Kidney (tissue), 14 donors: Measurements from ENCODE around the gene GTF3C1. TPM values are rescaled to one million over a fixed set of nuclear protein-coding genes. Genes with fewer than 3 reads are reported as not detected.

Experiments
- DNase-seq, 5 donors: peaks; one replicate each; pipeline ENCODE4 v3.0.0-alpha.2; 2013 to 2020
- FAIRE-seq: peaks from 2 replicates; lab custom pipeline; 2012; peaks lifted over from hg19 to GRCh38; lab: Jason Lieb, UNC
- H3K27ac ChIP-seq, 2 donors: one replicate each; pipeline ENCODE4 v1.7.0; 2013; ENCODE audit warnings: low read depth in 2 of 2, low read length in 2 of 2, inconsistent platforms in 1 of 2
- H3K27me3 ChIP-seq: one replicate; pipeline ENCODE4 v1.7.1; 2013; ENCODE audit warnings: low read length, inconsistent platforms; ENCODE audit not compliant: control insufficient read depth, insufficient read depth
- H3K36me3 ChIP-seq, 3 donors: one replicate each; pipeline versions ENCODE4 v1.7.0 to v1.7.1; 2013; ENCODE audit warnings: low read length in 3 of 3, control low read depth in 1 of 3, inconsistent platforms in 1 of 3; ENCODE audit not compliant: insufficient read depth in 3 of 3, control insufficient read depth in 2 of 3
- H3K4me1 ChIP-seq, 3 donors: one replicate each; pipeline versions ENCODE4 v1.7.0 to v1.7.1; 2013; ENCODE audit warnings: low read length in 3 of 3, inconsistent platforms in 1 of 3, low read depth in 1 of 3; ENCODE audit not compliant: control insufficient read depth in 2 of 3, insufficient read depth in 2 of 3
- H3K4me3 ChIP-seq, 3 donors: one replicate each; pipeline versions ENCODE4 v1.7.0 to v1.8.1; 2013; ENCODE audit warnings: low read length in 3 of 3, control low read depth in 1 of 3, inconsistent platforms in 1 of 3
- H3K9ac ChIP-seq, 3 donors: one replicate each; pipeline versions ENCODE4 v1.7.0 to v1.7.1; 2013; ENCODE audit warnings: low read length in 3 of 3, control low read depth in 1 of 3, inconsistent platforms in 1 of 3
- H3K9me3 ChIP-seq, 3 donors: one replicate each; pipeline versions ENCODE4 v1.7.0 to v1.7.1; 2013; ENCODE audit warnings: low read length in 3 of 3, control low read depth in 1 of 3, inconsistent platforms in 1 of 3; ENCODE audit not compliant: control insufficient read depth in 2 of 3, insufficient read depth in 1 of 3
- intact Hi-C: fragments of 100-400 bp; cut with DNase I; formaldehyde crosslinking; loops from one replicate; pipeline ENCODE4 v1.11.1; 2022
- polyA plus RNA-seq: library from polyadenylated mRNA; stranded (reverse); fragments of 350-450 nt; fragmentation: Illumina TruSeq; extraction: RNeasy Lipid Tissue Mini Kit (QIAGEN cat#74804); gene quantifications from one replicate; pipeline ENCODE4 v1.2.3, GENCODE V29; 2014; ENCODE audit warnings: low read depth, low replicate concordance; ENCODE audit not compliant: insufficient read depth
- total RNA-seq: library from RNA; stranded (reverse); fragmentation: NEBNext Ultra II Directional; extraction: Animal tissue kit (Norgen Biotek cat#: 25700); gene quantifications from one replicate; pipeline ENCODE4 v1.2.1, GENCODE V29; 2021
- TF ChIP-seq, protein P1 (sequence below): IDR thresholded peaks from 3 replicates; pipeline ENCODE4 v1.5.1; 2012; ENCODE audit warnings: mild to moderate bottlenecking, moderate library complexity, borderline replicate concordance; ENCODE audit not compliant: insufficient read depth; ENCODE audit errors: extremely low read depth
- donor health status: control.
- donor health status: control.
- donor health status: control.
- donor health status: control.
- donor health status: control.
- donor health status: DM: yes; HTN: yes; CAD: no.
- donor health status: Normal renal cell carcinoma (clear cell type).

Gene GTF3C1
- total and polyA plus RNA-seq, 2 donors from 2014 or later = 59.0 to 81.7 TPM

DNA sequence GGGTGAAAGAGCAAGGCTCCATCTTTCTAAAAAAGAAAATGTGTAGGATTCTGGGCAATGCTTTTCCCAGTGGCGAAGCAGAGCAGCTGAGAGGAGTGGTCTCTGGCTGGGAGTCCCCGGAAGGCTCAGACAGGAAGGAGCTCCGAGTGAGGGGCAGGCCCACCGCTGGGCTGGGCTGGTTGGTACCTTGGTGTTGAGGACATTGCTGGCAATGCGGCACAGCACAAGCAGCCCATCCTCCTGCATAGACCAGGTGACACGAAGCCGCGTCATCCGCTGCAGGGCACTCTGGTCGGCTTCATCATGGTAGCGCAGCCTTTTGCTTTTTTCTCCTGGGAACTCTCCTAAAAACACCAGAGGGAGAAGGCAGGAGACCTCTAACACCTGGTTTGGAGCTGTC is 63.9 kb downstream of the GTF3C1 start:
- FAIRE-seq (no peak), DNase-seq (peak in 1 of 5 donors; percentile 45)
- Histone ChIP-seq H3K9ac (no peak overlapping the region), H3K27me3 (no peaks in the 10 kb centered on the region), H3K9me3 (no peaks in the 10 kb centered on the region), H3K4me1 (peaks cover 0 to 21% (median 19%) of the 10 kb centered on the region in 3 donors), H3K27ac (peak overlapping the region in 1 of 2 donors; percentile 27), H3K4me3 (no peak overlapping the region), H3K36me3 (peaks cover 7 to 74% (median 60%) of the 10 kb centered on the region in 3 donors)
- intact Hi-C loops = no loop called here
- TF ChIP-seq, protein P1, sequence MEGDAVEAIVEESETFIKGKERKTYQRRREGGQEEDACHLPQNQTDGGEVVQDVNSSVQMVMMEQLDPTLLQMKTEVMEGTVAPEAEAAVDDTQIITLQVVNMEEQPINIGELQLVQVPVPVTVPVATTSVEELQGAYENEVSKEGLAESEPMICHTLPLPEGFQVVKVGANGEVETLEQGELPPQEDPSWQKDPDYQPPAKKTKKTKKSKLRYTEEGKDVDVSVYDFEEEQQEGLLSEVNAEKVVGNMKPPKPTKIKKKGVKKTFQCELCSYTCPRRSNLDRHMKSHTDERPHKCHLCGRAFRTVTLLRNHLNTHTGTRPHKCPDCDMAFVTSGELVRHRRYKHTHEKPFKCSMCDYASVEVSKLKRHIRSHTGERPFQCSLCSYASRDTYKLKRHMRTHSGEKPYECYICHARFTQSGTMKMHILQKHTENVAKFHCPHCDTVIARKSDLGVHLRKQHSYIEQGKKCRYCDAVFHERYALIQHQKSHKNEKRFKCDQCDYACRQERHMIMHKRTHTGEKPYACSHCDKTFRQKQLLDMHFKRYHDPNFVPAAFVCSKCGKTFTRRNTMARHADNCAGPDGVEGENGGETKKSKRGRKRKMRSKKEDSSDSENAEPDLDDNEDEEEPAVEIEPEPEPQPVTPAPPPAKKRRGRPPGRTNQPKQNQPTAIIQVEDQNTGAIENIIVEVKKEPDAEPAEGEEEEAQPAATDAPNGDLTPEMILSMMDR = no peak

DNA sequence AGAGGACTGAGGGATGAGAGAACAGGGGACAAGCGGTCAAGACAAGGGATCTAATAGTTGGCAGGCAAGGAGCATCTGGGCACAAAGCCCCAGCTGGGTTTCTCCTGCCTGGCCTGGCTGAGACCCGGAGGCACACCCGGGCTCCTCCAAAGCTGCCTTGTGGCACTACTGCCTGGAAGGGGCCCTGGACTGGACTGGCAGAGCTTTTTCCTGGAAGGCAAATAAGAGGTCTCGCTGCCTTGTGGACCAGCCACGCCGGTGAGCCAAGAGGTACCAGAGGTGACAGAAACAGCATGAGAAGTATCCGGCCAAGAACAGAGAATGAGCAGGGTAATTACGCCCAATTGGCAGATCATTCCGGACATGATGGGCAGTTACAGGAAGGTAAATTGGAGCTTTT is 64.6 kb downstream of the GTF3C1 start:
- peaks cover 7 to 74% (median 67%) of the 10 kb centered on the region in 3 donors for H3K36me3 ChIP-seq
- no peak overlapping the region for H3K27ac ChIP-seq
- no peak overlapping the region for H3K9ac ChIP-seq
- H3K9me3 ChIP-seq = no peaks in the 10 kb centered on the region
- H3K4me1 ChIP-seq = peaks cover 0 to 21% (median 19%) of the 10 kb centered on the region in 3 donors
- intact Hi-C loops = no loop called here
- FAIRE-seq = no peak
- H3K27me3 ChIP-seq = no peaks in the 10 kb centered on the region
- DNase-seq = peak in 1 of 5 donors; percentile 28
- TF ChIP-seq, protein P1 = no peak
- H3K4me3 ChIP-seq = no peak overlapping the region

DNA sequence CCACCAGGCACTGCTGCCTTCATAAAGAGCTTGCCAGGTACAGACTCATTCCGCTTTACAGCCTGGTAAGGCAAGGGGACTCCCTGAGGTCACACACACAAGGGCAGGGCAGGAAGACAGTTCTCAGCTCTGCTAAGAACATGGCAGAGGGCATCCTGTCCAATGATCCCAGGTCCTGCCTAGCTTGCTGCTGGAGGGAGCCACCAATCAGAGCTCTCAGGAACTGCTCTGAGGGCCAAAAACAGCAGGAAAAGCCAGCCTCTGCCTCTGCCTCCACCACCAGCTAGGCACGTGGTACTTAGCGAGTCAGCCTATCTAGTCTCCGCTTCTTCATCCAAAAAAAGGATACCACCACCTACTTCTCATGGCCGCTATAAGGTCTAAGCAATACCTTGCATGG is 66.1 kb downstream of the GTF3C1 start:
- Histone ChIP-seq H3K4me1 (peaks cover 0 to 21% (median 19%) of the 10 kb centered on the region in 3 donors), H3K36me3 (peaks cover 7 to 66% (median 58%) of the 10 kb centered on the region in 3 donors), H3K9me3 (no peaks in the 10 kb centered on the region), H3K27ac (peak overlapping the region; percentile 69 to 72), H3K9ac (no peak overlapping the region), H3K4me3 (no peak overlapping the region), H3K27me3 (no peaks in the 10 kb centered on the region)
- intact Hi-C loops = no loop called here
- FAIRE-seq (no peak), DNase-seq (peak in 1 of 5 donors; percentile 36)
- TF ChIP-seq, protein P1 = no peak

DNA sequence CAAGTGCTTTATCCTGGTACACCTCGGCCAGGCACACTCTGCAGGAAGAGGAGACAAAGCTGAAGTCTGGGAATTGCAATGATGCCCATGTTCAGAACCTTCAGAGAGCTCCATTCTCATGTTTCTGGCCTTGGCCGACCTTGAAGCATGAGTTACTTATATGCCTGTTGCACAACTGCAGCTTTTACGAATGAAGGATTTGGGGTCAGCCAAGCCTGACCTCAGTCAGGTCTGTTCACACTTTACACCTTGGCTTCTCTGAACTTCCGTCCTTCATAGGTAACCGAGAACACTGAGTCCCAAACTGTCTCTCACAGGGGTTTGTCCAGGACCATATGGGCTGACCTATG is 66.7 kb downstream of the GTF3C1 start:
- Histone ChIP-seq H3K4me1 (peaks cover 0 to 21% (median 19%) of the 10 kb centered on the region in 3 donors), H3K9me3 (no peaks in the 10 kb centered on the region), H3K4me3 (no peak overlapping the region), H3K27ac (peak overlapping the region; percentile 26 to 72), H3K36me3 (peaks cover 7 to 65% (median 59%) of the 10 kb centered on the region in 3 donors), H3K27me3 (no peaks in the 10 kb centered on the region), H3K9ac (no peak overlapping the region)
- FAIRE-seq (no peak), DNase-seq (no peak)
- intact Hi-C loops = no loop called here
- TF ChIP-seq, protein P1 = no peak
